Thyroid gland (tissue), 4 donors: ENCODE measurements around the gene CMTM8.

Experiments
- CTCF ChIP-seq, 6 experiments: fragments of 200-600 bp in 3 of 6; fragments of 450-650 bp in 3 of 6; sonication (generic) in 3 of 6; IDR thresholded peaks; one replicate each; pipeline ENCODE4 v1.5.1; 2016 to 2019; ENCODE audit warnings: antibody characterized with exemption in 6 of 6, mild to moderate bottlenecking in 2 of 6, inconsistent platforms in 1 of 6, moderate library complexity in 1 of 6
- POLR2A ChIP-seq, 2 donors: fragments of 450-650 bp; IDR thresholded peaks; one replicate each; pipeline ENCODE4 v1.6.1; 2017; ENCODE audit warnings: antibody characterized with exemption in 2 of 2, mild to moderate bottlenecking in 2 of 2, moderate library complexity in 1 of 2

GRCh38 chr3:32406486-32407408 is 168.3 kb downstream of the CMTM8 start:
- TF ChIP-seq CTCF (IDR thresholded peaks at IDR 0.05) (no peak), POLR2A (IDR thresholded peaks at IDR 0.05) (no peak)
